WTC11 (cell line): Measurements from ENCODE around the gene ATP6AP1. TPM values are rescaled to one million over a fixed set of nuclear protein-coding genes. Genes with fewer than 3 reads are reported as not detected.

Experiments used
- ATAC-seq: fragments of 200-7000 bp; cut with Tn5 transposase; 2 replicates; pipeline ENCODE4 v1.10.0; 2021; ENCODE audit warnings: mild to moderate bottlenecking, moderate library complexity
- CTCF ChIA-PET: fragments of 300-600 bp; sonication (Branson Sonifier 250); formaldehyde crosslinking; loops from one replicate; lab custom pipeline; 2021; ENCODE audit warnings: antibody characterized with exemption; lab: Charles Lee
- POLR2A ChIA-PET: fragments of 350-600 bp; sonication (Branson Sonifier 250); formaldehyde crosslinking; loops from one replicate; lab custom pipeline; 2021; ENCODE audit warnings: antibody characterized with exemption; lab: Charles Lee
- DNase-seq: peaks from one replicate; pipeline ENCODE4 v3.0.0; 2021; ENCODE audit warnings: low spot score
- H3K27ac Mint-ChIP-seq: 2 replicates; pipeline ENCODE4 v1.8.0; 2021; ENCODE audit warnings: mixed read lengths
- H3K27me3 Mint-ChIP-seq: 2 replicates; pipeline ENCODE4 v1.8.0; 2021; ENCODE audit warnings: low read depth, mild to moderate bottlenecking, moderate library complexity, mixed read lengths
- H3K36me3 Mint-ChIP-seq: 2 replicates; pipeline ENCODE4 v1.8.0; 2021; ENCODE audit warnings: mixed read lengths
- H3K4me1 Mint-ChIP-seq: 2 replicates; pipeline ENCODE4 v1.8.0; 2022; ENCODE audit warnings: mixed read lengths
- H3K4me3 Mint-ChIP-seq: 2 replicates; pipeline ENCODE4 v1.8.0; 2021; ENCODE audit warnings: mild to moderate bottlenecking, moderate library complexity, mixed read lengths
- H3K9me3 Mint-ChIP-seq: 2 replicates; pipeline ENCODE4 v1.8.0; 2021; ENCODE audit warnings: mixed read lengths
- ATF1 ChIP-seq: sonication (generic); formaldehyde crosslinking; IDR thresholded peaks from 2 replicates; pipeline ENCODE4 v1.8.1; 2023; ENCODE audit warnings: mild to moderate bottlenecking, moderate library complexity, missing genetic modification reagents
- CREB1 ChIP-seq: sonication (generic); formaldehyde crosslinking; IDR thresholded peaks from 2 replicates; pipeline ENCODE4 v1.8.0; 2023; ENCODE audit warnings: mild to moderate bottlenecking, missing genetic modification reagents
- KAT7 ChIP-seq: sonication (generic); formaldehyde crosslinking; IDR thresholded peaks from 2 replicates; pipeline ENCODE4 v1.8.1; 2023; ENCODE audit warnings: missing genetic modification reagents, mild to moderate bottlenecking, borderline replicate concordance
- MYBL2 ChIP-seq: sonication (generic); formaldehyde crosslinking; IDR thresholded peaks from 2 replicates; pipeline ENCODE4 v1.8.1; 2023; ENCODE audit warnings: mild to moderate bottlenecking, moderate library complexity, missing genetic modification reagents
- NFE2L1 ChIP-seq: sonication (generic); formaldehyde crosslinking; IDR thresholded peaks from 2 replicates; pipeline ENCODE4 v1.8.1; 2023; ENCODE audit warnings: missing genetic modification reagents
- NR1H2 ChIP-seq: sonication (generic); formaldehyde crosslinking; IDR thresholded peaks from 2 replicates; pipeline ENCODE4 v1.9.0; 2021; ENCODE audit warnings: mild to moderate bottlenecking, moderate library complexity, missing genetic modification reagents
- OVOL2 ChIP-seq: fragments of 250-450 bp; sonication (Bioruptor Pico); IDR thresholded peaks from 2 replicates; pipeline ENCODE4 v1.9.0; 2021; ENCODE audit warnings: mild to moderate bottlenecking, borderline replicate concordance
- ZBTB21 ChIP-seq: sonication (generic); formaldehyde crosslinking; IDR thresholded peaks from 2 replicates; pipeline ENCODE4 v1.8.1; 2023; ENCODE audit warnings: mild to moderate bottlenecking, missing genetic modification reagents, borderline replicate concordance
- ZNF121 ChIP-seq: sonication (generic); formaldehyde crosslinking; IDR thresholded peaks from 2 replicates; pipeline ENCODE4 v1.8.0; 2023; ENCODE audit warnings: missing genetic modification reagents
- ZNF219 ChIP-seq: sonication (generic); formaldehyde crosslinking; IDR thresholded peaks from 2 replicates; pipeline ENCODE4 v1.8.0; 2023; ENCODE audit warnings: missing genetic modification reagents, mild to moderate bottlenecking, borderline replicate concordance
- ZNF416 ChIP-seq: fragments of 250-450 bp; sonication (Bioruptor Pico); IDR thresholded peaks from 2 replicates; pipeline ENCODE4 v1.9.0; 2021; ENCODE audit warnings: mild to moderate bottlenecking, inconsistent platforms
- ZNF423 ChIP-seq: fragments of 250-450 bp; sonication (Bioruptor Pico); IDR thresholded peaks from 2 replicates; pipeline ENCODE4 v2.1.2; 2022; ENCODE audit warnings: mild to moderate bottlenecking, moderate library complexity
- total RNA-seq: library from RNA; stranded (reverse); gene quantifications from 3 replicates; pipeline ENCODE4 v1.2.3, GENCODE V29; 2021
- TF ChIP-seq, protein P1 (sequence below): fragments of 250-450 bp; sonication (Bioruptor Pico); conservative IDR thresholded peaks from 2 replicates; pipeline ENCODE4 v1.9.0; 2021; ENCODE audit warnings: mild to moderate bottlenecking
- TF ChIP-seq, protein P2 (sequence below): sonication (generic); formaldehyde crosslinking; IDR thresholded peaks from 2 replicates; pipeline ENCODE4 v1.8.1; 2022; ENCODE audit warnings: low read depth, mild to moderate bottlenecking, moderate library complexity, missing genetic modification reagents, borderline replicate concordance
- TF ChIP-seq, protein P3 (sequence below): sonication (generic); formaldehyde crosslinking; IDR thresholded peaks from 2 replicates; pipeline ENCODE4 v1.8.0; 2022; ENCODE audit warnings: mild to moderate bottlenecking, missing genetic modification reagents
- TF ChIP-seq, protein P4 (sequence below): sonication (generic); formaldehyde crosslinking; IDR thresholded peaks from 2 replicates; pipeline ENCODE4 v1.8.0; 2022; ENCODE audit warnings: mild to moderate bottlenecking, missing genetic modification reagents
- TF ChIP-seq, protein P5 (sequence below): fragments of 250-450 bp; sonication (Bioruptor Pico); IDR thresholded peaks from 2 replicates; pipeline ENCODE4 v1.9.0; 2021; ENCODE audit warnings: mild to moderate bottlenecking, borderline replicate concordance

ATP6AP1 gene
- total RNA-seq, 1 experiment from 2014 or later = 43.9 TPM

DNA sequence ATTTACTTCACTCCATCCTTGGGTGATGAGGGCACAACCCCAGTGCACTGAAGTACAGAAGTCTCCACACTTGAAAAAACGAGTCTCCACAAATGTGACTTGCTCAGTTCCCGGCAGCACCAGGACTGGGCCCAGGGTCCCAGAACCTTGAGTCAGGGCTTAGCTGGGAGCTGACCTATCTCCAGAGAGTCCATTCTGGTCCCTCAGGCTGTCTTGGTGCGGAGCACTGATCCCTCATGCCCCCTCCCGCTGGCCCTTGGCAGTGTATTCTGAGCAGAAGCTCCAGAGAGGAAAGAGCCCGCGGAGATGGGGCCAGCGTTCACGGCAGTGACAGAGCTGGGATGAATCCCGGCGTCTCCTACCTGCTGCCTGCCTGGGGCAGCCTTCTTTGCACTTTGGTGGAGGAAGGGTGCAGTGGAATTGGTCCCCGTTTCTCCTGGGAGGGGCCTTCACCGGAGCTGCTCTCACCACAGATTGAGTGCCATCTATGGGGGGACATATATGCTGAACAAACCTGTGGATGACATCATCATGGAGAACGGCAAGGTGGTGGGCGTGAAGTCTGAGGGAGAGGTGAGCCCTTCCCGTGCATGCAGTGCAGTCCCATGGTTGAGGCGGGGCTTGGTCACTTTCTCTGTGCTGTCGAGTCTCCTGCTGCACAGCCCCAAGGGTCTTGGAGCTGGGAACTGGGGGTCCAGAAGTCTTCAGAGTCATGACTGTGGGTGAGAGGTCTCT, 12.3 kb downstream of the ATP6AP1 start:
- Mint-ChIP-seq H3K27ac (no peak overlapping the region), H3K9me3 (no peaks in the 10 kb centered on the region), H3K4me1 (peaks cover 11% of the 10 kb centered on the region), H3K27me3 (no peaks in the 10 kb centered on the region), H3K36me3 (peaks cover 15% of the 10 kb centered on the region), H3K4me3 (no peak overlapping the region)
- ATAC-seq = no peak
- no peak for DNase-seq
- TF ChIP-seq OVOL2 (no peak), KAT7 (CRISPR knock-in tag) (no peak), ZNF121 (CRISPR knock-in tag) (no peak), MYBL2 (CRISPR knock-in tag) (no peak), ZNF416 (CRISPR knock-in tag) (no peak), ZBTB21 (CRISPR knock-in tag) (no peak), NFE2L1 (CRISPR knock-in tag) (no peak), ATF1 (CRISPR knock-in tag) (no peak), NR1H2 (CRISPR knock-in tag) (no peak), ZNF219 (CRISPR knock-in tag) (no peak)
- TF ChIP-seq, protein P1, sequence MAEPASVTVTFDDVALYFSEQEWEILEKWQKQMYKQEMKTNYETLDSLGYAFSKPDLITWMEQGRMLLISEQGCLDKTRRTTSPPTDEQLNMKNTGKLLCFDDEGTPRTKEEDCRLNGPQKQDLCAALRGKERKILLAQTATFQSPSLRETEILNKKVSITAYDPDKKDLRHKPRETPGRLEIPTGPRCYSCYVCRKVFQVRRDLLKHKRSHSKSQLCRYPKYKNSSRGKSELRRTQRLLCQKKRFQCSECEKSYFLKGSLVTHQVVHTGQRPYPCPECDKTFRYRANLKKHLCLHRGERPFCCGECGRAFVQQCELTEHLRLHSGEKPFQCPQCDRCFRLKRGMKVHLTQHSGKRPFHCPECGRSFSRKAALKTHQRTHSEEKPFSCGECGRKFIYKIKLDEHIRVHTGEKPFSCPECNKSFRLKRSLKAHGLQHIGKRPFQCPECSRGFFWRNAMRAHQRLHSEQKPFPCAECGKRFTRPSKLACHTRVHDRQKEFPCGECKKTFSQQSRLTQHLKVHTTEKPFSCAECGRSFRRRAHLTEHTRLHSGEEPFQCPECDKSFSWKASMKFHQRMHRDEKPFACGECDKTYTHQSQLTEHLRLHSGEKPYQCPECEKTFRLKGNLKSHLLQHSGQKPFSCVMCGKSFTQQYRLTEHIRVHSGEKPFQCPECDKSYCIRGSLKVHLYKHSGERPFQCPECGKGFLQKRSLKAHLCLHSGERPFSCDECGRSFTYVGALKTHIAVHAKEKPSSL = no peak
- TF ChIP-seq, protein P2, sequence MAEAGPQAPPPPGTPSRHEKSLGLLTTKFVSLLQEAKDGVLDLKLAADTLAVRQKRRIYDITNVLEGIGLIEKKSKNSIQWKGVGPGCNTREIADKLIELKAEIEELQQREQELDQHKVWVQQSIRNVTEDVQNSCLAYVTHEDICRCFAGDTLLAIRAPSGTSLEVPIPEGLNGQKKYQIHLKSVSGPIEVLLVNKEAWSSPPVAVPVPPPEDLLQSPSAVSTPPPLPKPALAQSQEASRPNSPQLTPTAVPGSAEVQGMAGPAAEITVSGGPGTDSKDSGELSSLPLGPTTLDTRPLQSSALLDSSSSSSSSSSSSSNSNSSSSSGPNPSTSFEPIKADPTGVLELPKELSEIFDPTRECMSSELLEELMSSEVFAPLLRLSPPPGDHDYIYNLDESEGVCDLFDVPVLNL = no peak
- TF ChIP-seq, protein P3, sequence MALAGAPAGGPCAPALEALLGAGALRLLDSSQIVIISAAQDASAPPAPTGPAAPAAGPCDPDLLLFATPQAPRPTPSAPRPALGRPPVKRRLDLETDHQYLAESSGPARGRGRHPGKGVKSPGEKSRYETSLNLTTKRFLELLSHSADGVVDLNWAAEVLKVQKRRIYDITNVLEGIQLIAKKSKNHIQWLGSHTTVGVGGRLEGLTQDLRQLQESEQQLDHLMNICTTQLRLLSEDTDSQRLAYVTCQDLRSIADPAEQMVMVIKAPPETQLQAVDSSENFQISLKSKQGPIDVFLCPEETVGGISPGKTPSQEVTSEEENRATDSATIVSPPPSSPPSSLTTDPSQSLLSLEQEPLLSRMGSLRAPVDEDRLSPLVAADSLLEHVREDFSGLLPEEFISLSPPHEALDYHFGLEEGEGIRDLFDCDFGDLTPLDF (CRISPR knock-in tag) = no peak
- TF ChIP-seq, protein P4, sequence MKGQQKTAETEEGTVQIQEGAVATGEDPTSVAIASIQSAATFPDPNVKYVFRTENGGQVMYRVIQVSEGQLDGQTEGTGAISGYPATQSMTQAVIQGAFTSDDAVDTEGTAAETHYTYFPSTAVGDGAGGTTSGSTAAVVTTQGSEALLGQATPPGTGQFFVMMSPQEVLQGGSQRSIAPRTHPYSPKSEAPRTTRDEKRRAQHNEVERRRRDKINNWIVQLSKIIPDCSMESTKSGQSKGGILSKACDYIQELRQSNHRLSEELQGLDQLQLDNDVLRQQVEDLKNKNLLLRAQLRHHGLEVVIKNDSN (CRISPR knock-in tag) = no peak
- ChIA-PET POLR2A (interaction anchor here (0.9 kb wide), 1 partner anchor 94 kb away, joined by 3 read pairs; no protein-coding TSS in a partner anchor), CTCF (no interaction called here)

DNA sequence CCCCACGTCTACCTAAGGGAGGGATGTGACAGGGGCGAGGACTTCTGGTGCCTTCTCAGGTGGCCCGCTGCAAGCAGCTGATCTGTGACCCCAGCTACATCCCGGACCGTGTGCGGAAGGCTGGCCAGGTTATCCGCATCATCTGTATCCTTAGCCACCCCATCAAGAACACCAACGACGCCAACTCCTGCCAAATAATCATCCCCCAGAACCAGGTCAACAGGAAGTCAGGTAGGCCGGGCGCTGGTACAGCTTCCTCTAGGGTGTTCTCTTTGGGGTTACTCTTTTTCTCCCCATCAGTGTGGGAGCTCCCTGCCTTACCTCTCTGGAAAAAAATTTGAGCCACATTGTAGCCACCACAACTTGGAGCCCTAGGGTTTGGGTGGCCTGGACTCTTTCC, 13.1 kb downstream of the ATP6AP1 start:
- POLR2A ChIA-PET = interaction anchor here (0.9 kb wide), 1 partner anchor 49 kb away, joined by 3 read pairs; the partner anchor contains the start of gene SLC10A3
- CTCF ChIA-PET = no interaction called here
- H3K9me3 Mint-ChIP-seq = no peaks in the 10 kb centered on the region

More for the DNA sequence above, 13.1 kb downstream of the ATP6AP1 start:
- H3K4me3 Mint-ChIP-seq = no peak overlapping the region
- DNase-seq (no peak), ATAC-seq (no peak)
- H3K27ac Mint-ChIP-seq = no peak overlapping the region
- TF ChIP-seq CREB1 (CRISPR knock-in tag) (no peak), ZNF423 (no peak)
- TF ChIP-seq, protein P3 (CRISPR knock-in tag) = no peak
- TF ChIP-seq, protein P5, sequence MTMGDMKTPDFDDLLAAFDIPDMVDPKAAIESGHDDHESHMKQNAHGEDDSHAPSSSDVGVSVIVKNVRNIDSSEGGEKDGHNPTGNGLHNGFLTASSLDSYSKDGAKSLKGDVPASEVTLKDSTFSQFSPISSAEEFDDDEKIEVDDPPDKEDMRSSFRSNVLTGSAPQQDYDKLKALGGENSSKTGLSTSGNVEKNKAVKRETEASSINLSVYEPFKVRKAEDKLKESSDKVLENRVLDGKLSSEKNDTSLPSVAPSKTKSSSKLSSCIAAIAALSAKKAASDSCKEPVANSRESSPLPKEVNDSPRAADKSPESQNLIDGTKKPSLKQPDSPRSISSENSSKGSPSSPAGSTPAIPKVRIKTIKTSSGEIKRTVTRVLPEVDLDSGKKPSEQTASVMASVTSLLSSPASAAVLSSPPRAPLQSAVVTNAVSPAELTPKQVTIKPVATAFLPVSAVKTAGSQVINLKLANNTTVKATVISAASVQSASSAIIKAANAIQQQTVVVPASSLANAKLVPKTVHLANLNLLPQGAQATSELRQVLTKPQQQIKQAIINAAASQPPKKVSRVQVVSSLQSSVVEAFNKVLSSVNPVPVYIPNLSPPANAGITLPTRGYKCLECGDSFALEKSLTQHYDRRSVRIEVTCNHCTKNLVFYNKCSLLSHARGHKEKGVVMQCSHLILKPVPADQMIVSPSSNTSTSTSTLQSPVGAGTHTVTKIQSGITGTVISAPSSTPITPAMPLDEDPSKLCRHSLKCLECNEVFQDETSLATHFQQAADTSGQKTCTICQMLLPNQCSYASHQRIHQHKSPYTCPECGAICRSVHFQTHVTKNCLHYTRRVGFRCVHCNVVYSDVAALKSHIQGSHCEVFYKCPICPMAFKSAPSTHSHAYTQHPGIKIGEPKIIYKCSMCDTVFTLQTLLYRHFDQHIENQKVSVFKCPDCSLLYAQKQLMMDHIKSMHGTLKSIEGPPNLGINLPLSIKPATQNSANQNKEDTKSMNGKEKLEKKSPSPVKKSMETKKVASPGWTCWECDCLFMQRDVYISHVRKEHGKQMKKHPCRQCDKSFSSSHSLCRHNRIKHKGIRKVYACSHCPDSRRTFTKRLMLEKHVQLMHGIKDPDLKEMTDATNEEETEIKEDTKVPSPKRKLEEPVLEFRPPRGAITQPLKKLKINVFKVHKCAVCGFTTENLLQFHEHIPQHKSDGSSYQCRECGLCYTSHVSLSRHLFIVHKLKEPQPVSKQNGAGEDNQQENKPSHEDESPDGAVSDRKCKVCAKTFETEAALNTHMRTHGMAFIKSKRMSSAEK = no peak
- H3K27me3 Mint-ChIP-seq = no peaks in the 10 kb centered on the region
- peaks cover 5% of the 10 kb centered on the region for H3K4me1 Mint-ChIP-seq
- H3K36me3 Mint-ChIP-seq = peaks cover 15% of the 10 kb centered on the region
